G401.6 (cell line): ENCODE measurements around the gene C17orf114.

Experiments used
- FAIRE-seq: peaks from 2 replicates; lab custom pipeline; 2012; peaks lifted over from hg19 to GRCh38; lab: Jason Lieb, UNC

C17orf114 gene

GRCh38 chr17:4822835-4823234 lies 20.7 kb upstream of the C17orf114 start:
- FAIRE-seq = no peak

GRCh38 chr17:4818276-4818675 lies 16.1 kb upstream of the C17orf114 start:
- FAIRE-seq = no peak

- FAIRE-seq = no peak
These were observed 14.7 kb upstream of the C17orf114 start for GRCh38 chr17:4816826-4817225.

- FAIRE-seq = no peak
These were observed 13.0 kb upstream of the C17orf114 start for GRCh38 chr17:4815043-4815675.

- FAIRE-seq = no peak
These were observed 10.6 kb upstream of the C17orf114 start for GRCh38 chr17:4812690-4813089.

GRCh38 chr17:4811471-4811870 lies 9.3 kb upstream of the C17orf114 start:
- FAIRE-seq = no peak

GRCh38 chr17:4810696-4811290 lies 8.7 kb upstream of the C17orf114 start:
- no peak for FAIRE-seq

GRCh38 chr17:4808378-4808767 lies 6.2 kb upstream of the C17orf114 start:
- FAIRE-seq = no peak

- no peak for FAIRE-seq
These were observed 5.7 kb upstream of the C17orf114 start for GRCh38 chr17:4807605-4808377.

GRCh38 chr17:4806777-4807604 lies 4.9 kb upstream of the C17orf114 start, which contains the start of gene PLD2:
Gene PLD2 (plus strand): TSS chr17:4807152. CDS start chr17:4807773, 621 bp downstream.
- FAIRE-seq = no peak

GRCh38 chr17:4806456-4806776 lies 4.3 kb upstream of the C17orf114 start:
- FAIRE-seq = no peak

GRCh38 chr17:4800462-4801196 lies 1.5 kb downstream of the C17orf114 start:
- no peak for FAIRE-seq

GRCh38 chr17:4796552-4796920 lies 5.6 kb downstream of the C17orf114 start:
- peak; percentile 69 for FAIRE-seq

GRCh38 chr17:4795168-4795567 lies 7.0 kb downstream of the C17orf114 start:
- no peak for FAIRE-seq

GRCh38 chr17:4790705-4791088 lies 11.4 kb downstream of the C17orf114 start:
- no peak for FAIRE-seq

- FAIRE-seq = no peak
These were observed 12.0 kb downstream of the C17orf114 start for GRCh38 chr17:4789951-4790704.

GRCh38 chr17:4789701-4789950 lies 12.5 kb downstream of the C17orf114 start:
- no peak for FAIRE-seq

GRCh38 chr17:4788807-4789700 lies 13.1 kb downstream of the C17orf114 start, which contains the start of gene GLTPD2:
Gene GLTPD2 (plus strand): TSS chr17:4788964. CDS start chr17:4789012, 48 bp downstream.
- no peak for FAIRE-seq

GRCh38 chr17:4788159-4788806 lies 13.8 kb downstream of the C17orf114 start:
- FAIRE-seq = no peak

- no peak for FAIRE-seq
These were observed 15.6 kb downstream of the C17orf114 start for GRCh38 chr17:4786516-4786915.
